Measurements from ENCODE around the gene ADD2. TPM values are rescaled to one million over a fixed set of nuclear protein-coding genes. Genes with fewer than 3 reads are reported as not detected.

ADD2 gene
- total RNA-seq, 1 donor from 2014 or later = 1.8 TPM

DNA sequence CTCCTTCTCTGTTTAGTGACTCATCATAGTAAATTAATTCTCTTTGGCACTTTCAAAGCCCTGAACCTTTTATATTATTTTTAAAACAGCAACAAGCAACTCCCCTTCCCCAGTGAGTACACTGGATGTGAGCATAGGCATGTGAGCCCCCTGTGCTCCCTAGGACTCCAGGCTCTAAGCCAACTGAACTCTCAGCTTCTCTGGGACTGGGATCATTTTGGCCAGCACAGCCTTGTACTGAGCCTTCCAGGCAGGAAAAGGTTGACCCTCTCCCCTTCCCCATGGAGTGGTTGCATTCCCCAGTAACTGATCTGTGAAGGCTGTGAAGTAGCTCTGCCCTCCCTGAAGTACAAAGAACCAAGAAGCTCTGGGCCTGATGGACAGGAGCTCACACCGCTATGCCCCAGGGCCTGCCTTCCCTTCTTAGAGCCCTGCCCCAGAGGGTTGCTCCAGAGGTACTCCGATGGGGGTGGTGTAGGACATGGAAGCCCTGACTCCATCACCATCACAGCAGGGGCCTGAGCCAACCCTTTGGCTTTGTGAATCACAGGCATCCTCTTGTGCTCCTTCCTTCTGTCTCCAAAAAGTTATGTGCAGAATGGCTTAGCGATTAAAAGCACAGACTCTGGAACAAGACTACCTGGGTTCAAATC lies 57.8 kb downstream of the ADD2 start:
- intact Hi-C loops (cut with micrococcal nuclease) = no loop called here
- DNase-seq = no peak
- no peak for ATAC-seq

DNA sequence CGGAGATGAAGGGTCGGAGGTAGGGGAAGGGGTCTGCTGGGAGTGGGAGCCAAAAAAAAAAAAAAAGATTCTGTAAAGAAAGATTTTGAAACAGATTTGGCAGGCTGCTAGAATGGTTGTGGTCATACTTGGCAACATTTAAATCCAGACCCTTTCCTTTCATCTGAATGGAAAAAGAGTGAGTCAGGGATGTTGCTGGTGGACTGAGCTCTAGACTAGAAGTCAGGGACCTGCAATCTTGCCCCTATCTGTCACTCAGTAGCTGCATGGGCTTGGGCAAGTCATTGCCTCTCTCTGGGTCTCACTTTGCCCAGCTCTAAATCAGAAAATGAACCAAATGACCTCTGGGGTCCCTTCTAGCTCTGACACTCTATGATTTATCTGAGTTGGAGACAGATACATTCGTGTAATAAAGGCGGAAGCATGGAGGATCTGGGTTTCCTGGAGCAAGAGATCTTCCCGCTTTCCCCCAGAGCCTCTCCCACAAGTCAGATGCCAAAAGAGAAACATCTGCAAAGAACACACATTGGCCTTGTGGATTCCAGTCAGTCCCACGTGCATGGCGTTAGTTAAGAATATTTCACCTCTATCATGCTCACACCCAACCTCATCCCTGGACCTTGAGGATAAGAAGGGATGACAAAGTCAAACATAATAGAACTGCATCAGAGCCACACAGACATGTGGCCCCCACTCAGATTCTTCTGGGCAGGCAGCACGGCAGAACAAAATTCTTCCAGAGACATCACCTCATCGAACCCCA lies 58.5 kb downstream of the ADD2 start:
- intact Hi-C loops (cut with micrococcal nuclease) = no loop called here
- no peak for DNase-seq
- no peak for ATAC-seq

DNA sequence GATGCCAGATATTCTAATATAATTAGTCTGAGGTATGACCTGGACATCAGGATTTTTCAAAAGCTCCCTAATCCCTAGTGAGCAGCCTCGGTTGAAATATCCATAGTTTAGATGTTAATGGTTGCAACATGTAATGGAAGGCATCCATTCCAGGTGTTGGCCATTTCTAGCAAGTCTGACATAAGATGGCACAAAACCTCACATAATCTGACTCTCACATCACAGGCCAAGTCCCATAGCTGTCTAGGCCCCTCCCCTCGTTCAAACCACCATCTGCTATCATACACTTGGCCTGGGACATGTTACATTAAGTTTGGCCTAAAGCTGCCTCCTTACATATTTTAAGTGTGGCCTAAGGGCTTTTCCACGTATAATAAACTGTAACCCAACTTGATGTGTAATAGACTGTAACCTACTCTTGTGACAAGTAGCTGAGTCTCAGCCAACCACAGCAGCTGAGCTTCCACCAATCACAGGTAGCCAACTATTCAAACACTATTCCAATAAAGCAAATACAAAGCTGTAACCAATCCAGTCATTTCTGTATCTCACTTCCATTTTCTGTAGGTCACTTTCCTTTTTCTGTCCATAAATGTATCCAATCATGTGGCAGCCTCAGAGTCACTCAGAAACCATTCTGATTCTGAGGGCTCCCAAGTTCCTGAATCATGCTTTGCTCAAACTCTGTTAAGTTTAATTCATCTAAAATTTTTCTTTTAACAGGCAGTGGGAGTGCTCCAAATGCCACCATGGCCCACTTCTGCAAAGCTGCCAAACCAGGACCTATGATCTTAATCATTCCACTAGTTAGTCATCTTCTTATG lies 59.4 kb downstream of the ADD2 start:
- intact Hi-C loops (cut with micrococcal nuclease) = no loop called here
- no peak for ATAC-seq
- no peak for DNase-seq

DNA sequence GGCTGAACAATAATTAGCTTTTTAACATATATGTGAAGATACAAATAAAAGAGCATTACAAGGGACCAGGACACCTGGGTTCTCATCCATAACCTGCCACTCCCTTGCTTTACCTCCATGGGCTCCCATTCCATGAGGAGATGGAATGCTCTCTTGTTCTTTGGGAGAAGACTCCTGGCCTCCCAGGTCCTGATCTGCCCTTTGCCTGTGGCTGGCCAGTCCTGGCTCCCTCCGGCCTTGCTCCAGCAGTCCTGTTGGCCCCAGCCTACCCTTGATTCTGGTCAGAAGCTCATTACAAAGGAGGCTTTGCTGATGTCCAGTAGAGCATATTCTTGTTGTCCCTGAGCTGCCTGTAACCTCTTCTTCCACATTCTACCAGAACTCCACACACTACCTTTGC lies 60.3 kb downstream of the ADD2 start:
- no peak for ATAC-seq
- intact Hi-C loops (cut with micrococcal nuclease) = no loop called here

DNA sequence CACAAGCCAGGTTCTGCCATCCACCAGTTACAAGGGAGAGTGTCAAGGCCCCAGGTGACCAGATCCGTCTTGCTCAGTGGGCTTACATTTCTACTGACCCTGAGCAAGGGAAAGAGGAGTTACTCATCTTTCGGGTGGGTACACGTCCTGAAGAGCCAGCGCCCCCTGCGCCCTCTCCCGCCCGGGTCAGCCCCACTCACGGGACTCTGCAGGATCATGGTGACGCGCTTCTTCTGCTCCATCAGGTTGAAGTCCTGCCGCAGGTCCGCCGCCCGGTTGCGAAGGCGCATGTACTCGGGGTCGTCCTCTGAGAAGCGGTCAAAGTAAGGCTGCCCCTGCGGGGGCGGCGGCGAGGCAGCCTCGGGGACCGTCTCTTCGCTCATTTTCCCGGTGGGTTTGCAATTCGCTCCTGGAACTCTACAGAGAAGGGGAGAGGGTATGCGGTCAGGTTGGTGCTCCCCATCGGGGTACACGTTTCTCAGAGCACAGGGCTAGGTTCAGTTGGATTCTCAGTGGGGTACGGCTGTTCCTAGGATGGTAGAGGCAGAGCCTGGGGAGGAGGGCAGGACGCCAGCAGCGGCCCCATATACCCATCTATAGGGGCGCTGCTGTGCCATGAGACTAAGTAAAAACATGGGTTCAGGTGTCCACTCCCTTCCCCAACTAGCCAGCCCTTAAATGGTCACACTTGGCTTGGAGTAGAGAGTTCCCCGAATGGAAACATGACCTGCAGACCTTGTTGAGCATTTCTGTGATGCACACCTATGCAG lies 61.8 kb downstream of the ADD2 start:
- no peak for DNase-seq
- intact Hi-C loops (cut with micrococcal nuclease) = no loop called here
- ATAC-seq = no peak

More for the DNA sequence above, 60.3 kb downstream of the ADD2 start:
- DNase-seq = no peak

DNA sequence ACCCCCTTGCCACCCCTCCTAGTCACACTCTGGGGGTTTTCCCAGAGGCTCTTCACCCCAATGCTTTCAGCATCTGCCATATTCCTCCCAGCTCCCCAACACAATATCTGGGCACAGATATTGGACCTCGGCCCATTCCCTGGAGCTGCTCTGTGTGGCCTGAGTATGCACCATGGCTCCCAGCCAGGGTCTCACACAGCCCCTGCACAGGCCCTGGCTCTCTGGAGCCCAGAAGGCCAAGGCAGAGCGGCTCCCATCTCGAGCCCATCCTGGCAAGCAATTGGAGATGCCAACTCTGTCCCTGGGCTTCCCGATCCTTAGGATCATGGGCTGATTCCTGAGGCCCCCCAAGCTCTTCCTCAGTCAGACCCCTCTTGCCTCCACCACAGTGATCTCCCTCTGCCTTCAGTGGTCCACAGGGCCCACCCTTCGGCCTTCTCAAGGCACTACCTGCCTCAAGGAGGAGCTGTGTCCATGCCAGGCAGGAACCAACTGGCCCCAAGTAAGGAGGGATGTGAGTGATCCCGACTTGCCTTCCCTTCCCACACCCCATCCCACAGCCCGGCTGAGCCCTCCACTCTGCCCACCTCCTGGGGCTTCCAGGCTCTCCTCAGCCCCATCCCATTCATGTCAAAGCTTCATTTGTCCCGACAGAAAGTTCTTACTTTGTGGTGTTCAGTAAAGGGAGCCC lies 62.7 kb downstream of the ADD2 start:
- ATAC-seq (no peak), DNase-seq (no peak)
- intact Hi-C loops (cut with micrococcal nuclease) = no loop called here

DNA sequence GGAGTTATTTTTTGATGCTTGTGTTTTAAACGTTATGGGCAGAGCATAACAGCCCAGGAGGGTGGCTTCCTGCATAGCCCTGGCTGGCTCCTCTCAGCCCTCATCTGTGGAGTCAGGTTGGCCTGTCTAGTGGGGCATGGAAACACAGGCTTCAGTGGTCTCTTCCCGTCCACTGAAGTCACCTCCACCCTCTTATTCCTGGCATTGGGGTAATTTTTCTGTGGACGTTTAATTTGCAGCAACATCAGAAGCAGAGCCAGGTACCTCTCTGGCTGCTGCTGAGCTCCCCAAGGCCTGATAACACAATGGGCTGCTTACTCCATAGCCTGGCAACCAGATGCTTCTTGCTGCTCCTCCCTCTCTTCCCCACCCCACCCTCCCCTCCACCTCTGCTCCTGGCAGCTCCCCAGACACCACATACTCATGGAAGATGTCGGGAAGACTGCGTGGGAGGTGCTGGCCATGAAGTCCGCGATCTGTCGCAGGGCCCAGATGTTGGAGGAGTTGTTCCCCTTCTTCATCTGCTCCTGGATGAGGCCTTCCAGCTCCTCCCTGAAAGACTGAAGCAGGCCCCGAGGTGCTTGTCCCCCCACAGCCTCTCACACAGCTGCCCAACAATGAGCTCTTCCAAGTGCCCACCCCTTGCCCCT lies 64.0 kb downstream of the ADD2 start:
- intact Hi-C loops (cut with micrococcal nuclease) = no loop called here
- ATAC-seq = no peak
- DNase-seq = no peak

DNA sequence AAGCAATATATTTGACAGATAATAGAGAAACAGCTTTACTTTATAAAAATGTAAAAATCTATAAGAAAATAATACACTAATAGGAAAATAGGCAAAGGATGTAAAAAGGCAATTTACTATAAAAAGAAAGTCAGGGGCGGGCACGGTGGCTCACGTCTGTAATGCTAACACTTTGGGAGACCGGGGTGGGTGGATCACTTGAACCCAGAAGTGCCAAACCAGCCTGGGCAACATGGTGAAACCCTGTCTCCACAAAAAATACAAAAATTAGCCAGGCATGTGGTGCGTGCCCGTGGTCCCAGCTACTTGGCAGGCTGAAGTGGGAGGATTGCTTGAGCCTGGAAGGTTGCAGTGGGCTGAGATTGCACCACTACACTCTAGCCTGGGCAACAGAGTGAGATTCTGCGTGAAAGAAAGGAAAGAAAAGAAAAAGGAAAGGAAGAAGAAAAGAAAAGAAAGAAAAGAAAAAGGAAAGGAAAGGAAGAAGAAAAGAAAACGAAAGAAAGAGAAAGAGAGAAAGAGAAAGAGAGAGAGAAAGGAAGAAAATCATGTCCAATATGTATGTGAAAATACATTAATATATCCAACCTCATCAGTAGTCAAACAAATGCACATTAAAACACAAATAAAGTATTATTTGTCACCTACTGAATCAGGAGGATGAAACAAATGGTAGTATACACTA lies 65.1 kb downstream of the ADD2 start:
- DNase-seq (no peak), ATAC-seq (no peak)
- intact Hi-C loops (cut with micrococcal nuclease) = no loop called here

DNA sequence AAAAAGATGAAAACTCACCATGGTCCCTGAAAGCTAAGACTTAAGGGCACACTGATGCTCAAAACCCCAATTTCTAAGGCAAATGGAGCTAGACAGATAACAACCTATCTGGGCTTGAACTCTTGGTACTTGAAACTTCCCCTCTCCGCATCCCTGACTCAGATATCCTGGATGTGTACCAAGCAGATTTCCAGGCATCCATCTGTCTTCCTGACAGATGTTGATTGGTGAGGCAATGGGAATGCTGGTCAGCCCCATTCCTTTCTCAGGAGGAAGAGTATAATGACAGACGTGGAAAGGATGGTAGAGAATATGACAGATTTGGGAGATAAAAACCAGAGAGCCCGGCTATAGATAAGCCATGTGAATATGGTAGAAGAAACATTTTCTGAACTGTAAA lies 69.2 kb downstream of the ADD2 start:
- DNase-seq = no peak

DNA sequence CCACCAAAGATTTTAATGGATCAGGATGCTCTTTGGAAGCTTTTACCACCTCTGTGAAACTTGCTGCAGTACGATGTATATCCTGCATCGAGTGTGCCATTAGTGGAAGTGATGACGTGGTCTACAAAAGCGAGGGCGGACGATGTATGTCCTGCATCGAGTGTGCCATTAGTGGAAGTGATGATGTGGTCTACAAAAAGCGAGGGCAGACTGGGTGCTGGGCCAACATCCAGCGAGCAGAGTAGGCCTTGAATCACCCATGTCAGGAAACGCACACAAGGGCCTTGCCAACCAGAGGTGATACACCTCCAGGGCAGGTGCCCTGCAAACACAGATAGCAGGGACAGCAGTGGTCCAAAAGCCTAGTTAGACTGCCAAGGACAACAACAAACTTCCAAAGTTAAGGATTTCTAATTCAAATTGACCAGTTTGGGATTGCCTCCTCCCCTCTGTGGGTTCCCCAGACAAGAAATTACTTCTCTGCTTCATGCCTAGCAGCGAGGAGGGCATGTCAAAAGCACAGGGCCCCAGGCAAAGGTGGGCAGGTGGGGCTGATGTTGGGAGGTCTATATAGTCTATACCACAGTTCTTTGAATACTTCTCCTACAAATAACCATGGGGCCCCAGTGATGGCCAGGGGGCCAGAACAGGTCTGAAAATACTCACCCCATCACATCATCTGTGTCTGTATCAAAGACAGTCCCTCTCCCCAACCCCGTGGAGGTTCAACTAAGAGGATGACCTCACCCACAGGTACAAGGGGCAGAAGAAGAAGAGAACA lies 70.2 kb downstream of the ADD2 start:
- intact Hi-C loops (cut with micrococcal nuclease) = no loop called here
- no peak for DNase-seq
- ATAC-seq = no peak

More for the DNA sequence above, 69.2 kb downstream of the ADD2 start:
- intact Hi-C loops (cut with micrococcal nuclease) = no loop called here
- no peak for ATAC-seq

DNA sequence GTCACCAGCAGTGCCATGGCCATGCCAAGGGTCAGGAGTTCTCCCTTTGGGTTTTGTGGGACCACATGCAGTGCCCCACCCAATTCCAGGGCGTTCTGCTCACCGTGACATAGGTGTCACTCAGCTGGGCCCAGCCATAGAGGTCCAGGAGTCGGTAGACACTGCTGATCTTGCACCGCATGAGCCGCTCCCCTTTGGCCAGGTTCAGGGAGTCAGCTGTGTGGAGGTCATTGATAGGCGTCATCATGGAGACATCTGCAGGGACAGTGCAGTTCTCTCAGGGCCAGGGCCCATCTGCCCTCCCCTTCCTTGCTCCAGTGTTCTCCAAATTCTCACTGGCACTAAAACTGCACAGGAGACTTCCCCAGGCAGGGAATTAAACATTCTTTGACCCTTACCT lies 71.9 kb downstream of the ADD2 start:
- DNase-seq = no peak

DNA sequence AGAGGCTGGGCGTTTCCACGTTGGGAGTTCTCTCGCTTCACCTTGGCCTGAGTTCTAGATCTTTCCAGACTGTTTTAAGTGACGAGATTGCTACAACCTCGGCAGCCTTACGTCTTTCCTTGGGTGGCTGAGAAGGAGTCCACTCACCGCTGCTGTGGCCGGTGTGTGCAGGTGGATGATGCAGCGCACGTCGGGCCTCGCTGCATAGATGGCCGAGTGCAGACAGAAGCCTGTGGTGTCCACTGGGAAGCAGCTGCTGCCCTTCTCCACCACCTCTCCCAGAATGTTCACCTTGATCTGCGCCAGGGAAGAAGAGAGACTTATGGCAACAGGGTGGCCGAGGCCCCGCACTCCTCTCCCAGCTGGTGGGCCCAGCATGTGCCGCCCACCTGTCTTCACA lies 75.7 kb downstream of the ADD2 start:
- no peak for DNase-seq
- no peak for ATAC-seq
- intact Hi-C loops (cut with micrococcal nuclease) = no loop called here

More for the DNA sequence above, 71.9 kb downstream of the ADD2 start:
- intact Hi-C loops (cut with micrococcal nuclease) = no loop called here
- no peak for ATAC-seq

DNA sequence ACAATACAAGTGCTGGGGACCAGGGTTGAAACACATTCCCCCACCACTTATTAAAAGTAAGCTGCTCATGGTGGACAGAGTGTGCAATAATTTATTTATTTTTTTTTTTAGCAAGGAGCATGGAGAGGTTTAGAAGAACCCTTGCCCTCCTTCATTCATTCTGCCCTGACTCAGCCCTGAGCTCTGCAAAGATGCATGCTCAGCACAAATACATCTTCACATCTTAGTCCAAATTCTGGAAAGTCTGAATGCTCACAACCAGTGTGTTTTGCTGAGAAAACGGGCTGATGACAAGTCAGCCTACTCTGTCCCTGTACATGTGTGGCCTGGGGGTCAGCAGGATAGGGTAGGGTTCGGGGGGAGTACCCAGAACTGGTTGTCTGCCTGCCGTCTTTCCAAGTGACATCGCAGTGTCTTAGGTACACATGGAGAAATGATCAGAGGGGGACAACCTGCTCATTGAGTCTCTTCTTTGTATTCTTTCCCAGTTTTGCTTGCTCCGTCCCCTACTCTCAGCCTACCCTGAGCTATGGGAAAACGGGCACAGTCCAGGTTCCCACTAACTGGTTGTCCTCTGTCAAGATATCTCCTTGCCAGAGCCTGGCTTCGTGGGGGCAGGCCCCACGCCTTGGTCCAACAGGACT lies 76.4 kb downstream of the ADD2 start:
- intact Hi-C loops (cut with micrococcal nuclease) = no loop called here
- no peak for ATAC-seq
- DNase-seq = no peak

DNA sequence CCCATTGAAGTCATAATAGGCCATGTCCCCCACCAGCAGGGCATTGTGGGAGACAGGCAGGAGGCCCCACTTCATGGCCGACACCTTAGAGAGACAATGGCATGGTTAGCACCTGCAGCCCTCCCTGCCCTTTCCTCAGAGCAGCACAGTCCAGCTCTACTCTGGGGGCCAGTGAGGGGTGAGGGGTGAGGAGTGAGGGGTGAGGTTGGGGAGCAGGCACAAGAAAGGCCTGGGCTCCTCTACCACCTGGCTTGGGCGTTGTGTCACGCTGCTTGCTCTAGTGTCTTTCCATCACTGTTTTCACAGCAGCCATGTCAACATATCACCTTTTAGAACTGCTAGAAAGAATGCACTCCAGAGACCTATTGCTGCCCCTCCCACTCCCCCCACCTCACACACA lies 77.2 kb downstream of the ADD2 start:
- ATAC-seq (no peak), DNase-seq (no peak)
- intact Hi-C loops (cut with micrococcal nuclease) = no loop called here

DNA sequence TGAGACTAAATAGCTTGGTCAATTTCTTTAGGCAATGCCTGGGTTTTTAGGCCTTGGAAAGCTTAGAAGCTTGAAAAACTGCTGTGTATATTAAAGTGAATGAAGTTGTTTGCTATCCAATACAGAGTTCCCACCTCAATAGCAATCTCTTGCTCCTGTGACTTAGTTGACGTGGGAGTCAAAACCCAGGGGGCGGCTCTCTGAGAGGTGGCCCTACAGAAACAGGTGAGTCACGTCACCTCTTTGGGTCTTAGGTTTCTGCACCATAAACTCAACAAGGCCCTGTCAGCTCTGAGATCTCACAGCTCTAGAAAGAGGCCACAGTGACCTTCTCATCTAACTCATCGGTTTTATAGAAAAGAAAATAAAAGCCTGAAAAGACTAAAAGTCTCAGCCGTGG lies 79.6 kb downstream of the ADD2 start:
- ATAC-seq (no peak), DNase-seq (no peak)
- intact Hi-C loops (cut with micrococcal nuclease) = no loop called here

DNA sequence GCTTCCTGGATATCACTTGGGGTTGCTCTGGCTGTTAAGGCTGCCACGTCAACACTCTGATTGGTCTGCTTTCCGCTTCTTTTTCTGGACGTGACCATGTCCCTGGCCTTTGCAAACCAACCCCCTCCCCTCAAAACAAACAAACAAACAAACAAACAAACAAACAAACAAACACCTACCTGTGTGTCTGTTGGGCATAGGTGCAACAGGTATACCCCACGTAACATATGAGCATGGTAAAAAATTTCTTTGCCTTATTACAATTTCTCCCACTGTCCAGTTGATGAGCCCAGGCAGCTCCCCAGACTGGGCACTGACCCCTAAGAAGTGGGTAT lies 80.6 kb downstream of the ADD2 start:
- intact Hi-C loops (cut with micrococcal nuclease) = no loop called here
- ATAC-seq (no peak), DNase-seq (no peak)
